ENCODE data around the gene KCNH1. TPM values are rescaled to one million over a fixed set of nuclear protein-coding genes. Genes with fewer than 3 reads are reported as not detected.

Gene KCNH1
- total and polyA plus RNA-seq, 5 donors from 2014 or later: not detected

- Mint-ChIP-seq H3K27me3 (no peaks in the 10 kb centered on the region), H3K27ac (no peak overlapping the region), H3K36me3 (no peaks in the 10 kb centered on the region), H3K4me3 (no peak overlapping the region), H3K4me1 (peaks cover 0 to 10% (median 2%) of the 10 kb centered on the region in 4 donors), H3K9me3 (peaks cover 0 to 1% (median 0%) of the 10 kb centered on the region in 7 donors)
- no peak overlapping the region for H3K27ac ChIP-seq (ENCODE audit: insufficient read depth, low read length, poor library complexity, severe bottlenecking)
- no peaks in the 10 kb centered on the region for H3K9me3 ChIP-seq (ENCODE audit: control insufficient read depth in 2 of 2, low read length in 2 of 2)
- H3K4me1 ChIP-seq (ENCODE audit: control insufficient read depth, insufficient read depth, low read length, poor library complexity, severe bottlenecking): no peaks in the 10 kb centered on the region
- no peak for ATAC-seq (ENCODE audit: low read depth in 2 of 2)
- no peaks in the 10 kb centered on the region for H3K36me3 ChIP-seq (ENCODE audit: control insufficient read depth, insufficient read depth, low read length)
- no peak for DNase-seq
- no peaks in the 10 kb centered on the region for H3K27me3 ChIP-seq (ENCODE audit: control insufficient read depth, insufficient read depth, low read length)
- no peak overlapping the region for H3K4me3 ChIP-seq (ENCODE audit: low read depth, low read length)
Observed at GRCh38 chr1:210691039-210691610, 442.8 kb downstream of the KCNH1 start.

GRCh38 chr1:210690236-210690635 lies 443.7 kb downstream of the KCNH1 start:
- no peaks in the 10 kb centered on the region for H3K4me1 ChIP-seq (ENCODE audit: control insufficient read depth, insufficient read depth, low read length, poor library complexity, severe bottlenecking)
- DNase-seq (no peak), ATAC-seq (ENCODE audit: low read depth in 2 of 2) (no peak)
- H3K4me3 ChIP-seq (ENCODE audit: low read depth, low read length): no peak overlapping the region
- H3K36me3 ChIP-seq (ENCODE audit: control insufficient read depth, insufficient read depth, low read length): no peaks in the 10 kb centered on the region
- Mint-ChIP-seq H3K27ac (no peak overlapping the region), H3K27me3 (peaks cover 4% of the 10 kb centered on the region), H3K4me3 (no peak overlapping the region), H3K9me3 (peaks cover 0 to 1% (median 0%) of the 10 kb centered on the region in 7 donors), H3K4me1 (peaks cover 0 to 10% (median 2%) of the 10 kb centered on the region in 4 donors), H3K36me3 (no peaks in the 10 kb centered on the region)
- H3K27me3 ChIP-seq (ENCODE audit: control insufficient read depth, insufficient read depth, low read length): no peaks in the 10 kb centered on the region
- H3K9me3 ChIP-seq (ENCODE audit: control insufficient read depth in 2 of 2, low read length in 2 of 2): no peaks in the 10 kb centered on the region
- H3K27ac ChIP-seq (ENCODE audit: insufficient read depth, low read length, poor library complexity, severe bottlenecking): no peak overlapping the region

GRCh38 chr1:210689826-210690225 lies 444.1 kb downstream of the KCNH1 start:
- H3K4me3 Mint-ChIP-seq: no peak overlapping the region
- Histone ChIP-seq H3K36me3 (ENCODE audit: control insufficient read depth, insufficient read depth, low read length) (no peaks in the 10 kb centered on the region), H3K4me3 (ENCODE audit: low read depth, low read length) (no peak overlapping the region), H3K9me3 (ENCODE audit: control insufficient read depth in 2 of 2, low read length in 2 of 2) (no peaks in the 10 kb centered on the region), H3K27me3 (ENCODE audit: control insufficient read depth, insufficient read depth, low read length) (no peaks in the 10 kb centered on the region), H3K27ac (ENCODE audit: insufficient read depth, low read length, poor library complexity, severe bottlenecking) (no peak overlapping the region), H3K4me1 (ENCODE audit: control insufficient read depth, insufficient read depth, low read length, poor library complexity, severe bottlenecking) (no peaks in the 10 kb centered on the region)
- ATAC-seq (ENCODE audit: low read depth in 2 of 2) (no peak), DNase-seq (no peak)
- no peaks in the 10 kb centered on the region for H3K36me3 Mint-ChIP-seq
- peaks cover 0 to 10% (median 2%) of the 10 kb centered on the region in 4 donors for H3K4me1 Mint-ChIP-seq
- no peak overlapping the region for H3K27ac Mint-ChIP-seq
- peaks cover 0 to 1% (median 0%) of the 10 kb centered on the region in 7 donors for H3K9me3 Mint-ChIP-seq
- peaks cover 4% of the 10 kb centered on the region for H3K27me3 Mint-ChIP-seq

GRCh38 chr1:210688512-210689234 lies 445.3 kb downstream of the KCNH1 start:
- peaks cover 4% of the 10 kb centered on the region for H3K27me3 Mint-ChIP-seq
- Histone ChIP-seq H3K27me3 (ENCODE audit: control insufficient read depth, insufficient read depth, low read length) (no peaks in the 10 kb centered on the region), H3K4me1 (ENCODE audit: control insufficient read depth, insufficient read depth, low read length, poor library complexity, severe bottlenecking) (no peaks in the 10 kb centered on the region), H3K9me3 (ENCODE audit: control insufficient read depth in 2 of 2, low read length in 2 of 2) (no peaks in the 10 kb centered on the region), H3K36me3 (ENCODE audit: control insufficient read depth, insufficient read depth, low read length) (no peaks in the 10 kb centered on the region), H3K4me3 (ENCODE audit: low read depth, low read length) (no peak overlapping the region), H3K27ac (ENCODE audit: insufficient read depth, low read length, poor library complexity, severe bottlenecking) (no peak overlapping the region)
- peaks cover 0 to 1% (median 0%) of the 10 kb centered on the region in 7 donors for H3K9me3 Mint-ChIP-seq
- ATAC-seq (ENCODE audit: low read depth in 2 of 2) (no peak), DNase-seq (no peak)
- H3K27ac Mint-ChIP-seq: no peak overlapping the region
- H3K36me3 Mint-ChIP-seq: no peaks in the 10 kb centered on the region
- H3K4me1 Mint-ChIP-seq: peaks cover 0 to 10% (median 4%) of the 10 kb centered on the region in 4 donors
- no peak overlapping the region for H3K4me3 Mint-ChIP-seq

- ATAC-seq (ENCODE audit: low read depth in 2 of 2): no peak
- Mint-ChIP-seq H3K27me3 (peaks cover 4% of the 10 kb centered on the region), H3K9me3 (peaks cover 0 to 1% (median 0%) of the 10 kb centered on the region in 7 donors), H3K27ac (no peak overlapping the region), H3K36me3 (no peaks in the 10 kb centered on the region), H3K4me1 (peaks cover 0 to 5% (median 3%) of the 10 kb centered on the region in 4 donors), H3K4me3 (no peak overlapping the region)
- no peak for DNase-seq
- Histone ChIP-seq H3K27me3 (ENCODE audit: control insufficient read depth, insufficient read depth, low read length) (no peaks in the 10 kb centered on the region), H3K4me1 (ENCODE audit: control insufficient read depth, insufficient read depth, low read length, poor library complexity, severe bottlenecking) (no peaks in the 10 kb centered on the region), H3K27ac (ENCODE audit: insufficient read depth, low read length, poor library complexity, severe bottlenecking) (no peak overlapping the region), H3K4me3 (ENCODE audit: low read depth, low read length) (no peak overlapping the region), H3K36me3 (ENCODE audit: control insufficient read depth, insufficient read depth, low read length) (no peaks in the 10 kb centered on the region), H3K9me3 (ENCODE audit: control insufficient read depth in 2 of 2, low read length in 2 of 2) (no peaks in the 10 kb centered on the region)
Observed at GRCh38 chr1:210687582-210688279, 446.2 kb downstream of the KCNH1 start.

- Histone ChIP-seq H3K9me3 (ENCODE audit: control insufficient read depth in 2 of 2, low read length in 2 of 2) (no peaks in the 10 kb centered on the region), H3K27ac (ENCODE audit: insufficient read depth, low read length, poor library complexity, severe bottlenecking) (no peak overlapping the region), H3K27me3 (ENCODE audit: control insufficient read depth, insufficient read depth, low read length) (no peaks in the 10 kb centered on the region), H3K4me3 (ENCODE audit: low read depth, low read length) (no peak overlapping the region), H3K4me1 (ENCODE audit: control insufficient read depth, insufficient read depth, low read length, poor library complexity, severe bottlenecking) (no peaks in the 10 kb centered on the region), H3K36me3 (ENCODE audit: control insufficient read depth, insufficient read depth, low read length) (no peaks in the 10 kb centered on the region)
- Mint-ChIP-seq H3K4me3 (no peak overlapping the region), H3K4me1 (peaks cover 0 to 4% (median 0%) of the 10 kb centered on the region in 4 donors), H3K27ac (no peak overlapping the region), H3K36me3 (no peaks in the 10 kb centered on the region), H3K27me3 (peaks cover 4% of the 10 kb centered on the region), H3K9me3 (no peaks in the 10 kb centered on the region)
- ATAC-seq (ENCODE audit: low read depth in 2 of 2): no peak
- no peak for DNase-seq
Observed at GRCh38 chr1:210686841-210687240, 447.1 kb downstream of the KCNH1 start.

GRCh38 chr1:210685295-210685650 lies 448.7 kb downstream of the KCNH1 start:
- Histone ChIP-seq H3K27ac (ENCODE audit: insufficient read depth, low read length, poor library complexity, severe bottlenecking) (no peak overlapping the region), H3K4me3 (ENCODE audit: low read depth, low read length) (no peak overlapping the region), H3K36me3 (ENCODE audit: control insufficient read depth, insufficient read depth, low read length) (no peaks in the 10 kb centered on the region), H3K4me1 (ENCODE audit: control insufficient read depth, insufficient read depth, low read length, poor library complexity, severe bottlenecking) (no peaks in the 10 kb centered on the region), H3K9me3 (ENCODE audit: control insufficient read depth in 2 of 2, low read length in 2 of 2) (no peaks in the 10 kb centered on the region), H3K27me3 (ENCODE audit: control insufficient read depth, insufficient read depth, low read length) (no peaks in the 10 kb centered on the region)
- peaks cover 4% of the 10 kb centered on the region for H3K27me3 Mint-ChIP-seq
- no peak overlapping the region for H3K4me3 Mint-ChIP-seq
- peaks cover 0 to 4% (median 0%) of the 10 kb centered on the region in 4 donors for H3K4me1 Mint-ChIP-seq
- ATAC-seq (ENCODE audit: low read depth in 2 of 2) (no peak), DNase-seq (no peak)
- no peaks in the 10 kb centered on the region for H3K9me3 Mint-ChIP-seq
- H3K36me3 Mint-ChIP-seq: no peaks in the 10 kb centered on the region
- no peak overlapping the region for H3K27ac Mint-ChIP-seq

All from CD4-positive, CD25-positive, alpha-beta regulatory T cell (primary cell).